ENCODE results near the gene AGAP1.
"Not testable (repeated sequence)": the region's sequence is repeated elsewhere in the genome, so short reads cannot be mapped to it uniquely, and the experiment has no call there.

The AGAP1 gene

DNA sequence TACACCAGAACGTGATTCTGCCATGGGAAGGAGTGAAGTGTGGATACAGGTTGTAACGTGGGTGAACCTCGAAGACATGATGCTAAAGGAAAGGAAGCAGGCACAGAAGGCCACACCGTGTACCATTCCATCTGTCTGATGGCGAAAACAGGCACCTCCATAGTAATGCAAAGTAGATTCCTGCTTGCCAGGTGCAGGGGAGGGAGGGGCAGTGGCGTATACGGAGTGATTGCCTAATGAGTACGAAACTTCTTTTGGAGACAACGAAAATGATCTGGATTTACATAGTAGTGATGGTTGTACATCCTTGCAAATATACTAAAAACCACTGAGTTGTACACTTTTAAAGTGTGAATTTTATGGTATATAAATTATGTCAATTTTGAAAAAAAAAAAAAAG lies 567.7 kb downstream of the AGAP1 start:
- TF ChIP-seq, protein P1, sequence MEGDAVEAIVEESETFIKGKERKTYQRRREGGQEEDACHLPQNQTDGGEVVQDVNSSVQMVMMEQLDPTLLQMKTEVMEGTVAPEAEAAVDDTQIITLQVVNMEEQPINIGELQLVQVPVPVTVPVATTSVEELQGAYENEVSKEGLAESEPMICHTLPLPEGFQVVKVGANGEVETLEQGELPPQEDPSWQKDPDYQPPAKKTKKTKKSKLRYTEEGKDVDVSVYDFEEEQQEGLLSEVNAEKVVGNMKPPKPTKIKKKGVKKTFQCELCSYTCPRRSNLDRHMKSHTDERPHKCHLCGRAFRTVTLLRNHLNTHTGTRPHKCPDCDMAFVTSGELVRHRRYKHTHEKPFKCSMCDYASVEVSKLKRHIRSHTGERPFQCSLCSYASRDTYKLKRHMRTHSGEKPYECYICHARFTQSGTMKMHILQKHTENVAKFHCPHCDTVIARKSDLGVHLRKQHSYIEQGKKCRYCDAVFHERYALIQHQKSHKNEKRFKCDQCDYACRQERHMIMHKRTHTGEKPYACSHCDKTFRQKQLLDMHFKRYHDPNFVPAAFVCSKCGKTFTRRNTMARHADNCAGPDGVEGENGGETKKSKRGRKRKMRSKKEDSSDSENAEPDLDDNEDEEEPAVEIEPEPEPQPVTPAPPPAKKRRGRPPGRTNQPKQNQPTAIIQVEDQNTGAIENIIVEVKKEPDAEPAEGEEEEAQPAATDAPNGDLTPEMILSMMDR (IDR thresholded peaks at IDR 0.05; ENCODE audit: insufficient read depth, low read depth, low read length, missing control alignments) = no peak
- DNase-seq (ENCODE audit: low read depth) = no peak
- no peak overlapping the region for H3K4me3 ChIP-seq (ENCODE audit: low read depth, low read length)

DNA sequence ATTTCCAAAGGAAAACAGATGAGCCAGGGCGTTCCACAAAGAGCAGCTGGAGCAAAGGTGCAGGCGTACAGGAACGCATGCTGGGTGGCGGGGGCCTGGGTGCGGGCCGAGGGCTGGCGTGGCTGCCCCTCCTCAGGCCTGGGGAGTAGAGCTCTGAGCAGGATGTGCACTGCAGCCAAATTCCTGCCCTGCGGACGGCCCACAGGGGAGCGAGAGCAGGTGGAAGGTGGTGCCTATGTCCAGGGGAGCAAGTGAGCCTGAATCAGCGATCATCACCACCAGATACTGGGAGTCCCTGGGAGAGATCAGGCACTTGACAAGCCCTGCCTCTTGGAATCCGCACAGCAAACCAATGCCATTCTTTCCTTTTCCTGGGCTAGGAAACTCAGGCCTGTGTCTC lies 568.1 kb downstream of the AGAP1 start:
- TF ChIP-seq, protein P1 (IDR thresholded peaks at IDR 0.05; ENCODE audit: insufficient read depth, low read depth, low read length, missing control alignments) = no peak
- no peak overlapping the region for H3K4me3 ChIP-seq (ENCODE audit: low read depth, low read length)
- DNase-seq (ENCODE audit: low read depth) = no peak

DNA sequence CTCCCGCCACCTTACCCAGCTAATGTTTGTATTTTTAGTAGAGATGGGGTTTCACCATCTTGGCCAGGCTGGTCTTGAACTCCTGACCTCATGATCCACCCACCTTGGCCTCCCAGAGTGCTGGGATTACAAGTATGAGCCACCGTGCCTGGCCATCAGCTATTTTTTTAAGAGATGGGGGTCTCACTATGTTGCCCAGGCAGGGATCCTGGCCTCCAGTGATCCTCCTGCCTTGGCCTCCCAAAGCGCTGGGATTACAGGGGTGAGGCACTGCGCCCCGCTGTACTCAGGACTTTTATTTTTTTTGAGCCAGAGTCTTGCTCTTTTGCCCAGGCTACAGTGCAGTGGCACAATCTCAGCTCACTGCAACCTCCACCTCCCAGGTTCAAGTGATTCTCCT lies 569.0 kb downstream of the AGAP1 start:
- H3K4me3 ChIP-seq (ENCODE audit: low read depth, low read length); DNase-seq (ENCODE audit: low read depth): not testable (repeated sequence)

DNA sequence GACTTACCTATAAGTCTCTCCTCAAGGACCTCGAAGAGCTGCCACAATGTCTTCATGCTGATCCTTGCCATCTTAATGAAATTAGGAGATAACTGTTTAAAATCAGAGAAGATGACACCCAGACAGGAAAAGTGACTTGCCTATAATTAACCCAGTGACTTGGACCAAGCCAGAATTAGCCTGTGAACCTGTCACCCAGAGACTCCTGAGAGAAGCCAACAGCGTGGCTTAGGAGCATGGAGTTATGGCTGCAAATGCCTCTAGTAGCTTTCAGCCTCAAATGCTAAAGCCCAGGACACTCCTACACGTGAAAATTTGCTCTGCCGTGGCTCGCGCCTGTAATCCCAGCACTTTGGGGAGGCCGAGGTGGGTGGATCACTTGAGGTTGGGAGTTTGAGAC lies 570.2 kb downstream of the AGAP1 start:
- TF ChIP-seq, protein P1 (IDR thresholded peaks at IDR 0.05; ENCODE audit: insufficient read depth, low read depth, low read length, missing control alignments) = no peak
- no peak overlapping the region for H3K4me3 ChIP-seq (ENCODE audit: low read depth, low read length)
- DNase-seq (ENCODE audit: low read depth) = no peak

DNA sequence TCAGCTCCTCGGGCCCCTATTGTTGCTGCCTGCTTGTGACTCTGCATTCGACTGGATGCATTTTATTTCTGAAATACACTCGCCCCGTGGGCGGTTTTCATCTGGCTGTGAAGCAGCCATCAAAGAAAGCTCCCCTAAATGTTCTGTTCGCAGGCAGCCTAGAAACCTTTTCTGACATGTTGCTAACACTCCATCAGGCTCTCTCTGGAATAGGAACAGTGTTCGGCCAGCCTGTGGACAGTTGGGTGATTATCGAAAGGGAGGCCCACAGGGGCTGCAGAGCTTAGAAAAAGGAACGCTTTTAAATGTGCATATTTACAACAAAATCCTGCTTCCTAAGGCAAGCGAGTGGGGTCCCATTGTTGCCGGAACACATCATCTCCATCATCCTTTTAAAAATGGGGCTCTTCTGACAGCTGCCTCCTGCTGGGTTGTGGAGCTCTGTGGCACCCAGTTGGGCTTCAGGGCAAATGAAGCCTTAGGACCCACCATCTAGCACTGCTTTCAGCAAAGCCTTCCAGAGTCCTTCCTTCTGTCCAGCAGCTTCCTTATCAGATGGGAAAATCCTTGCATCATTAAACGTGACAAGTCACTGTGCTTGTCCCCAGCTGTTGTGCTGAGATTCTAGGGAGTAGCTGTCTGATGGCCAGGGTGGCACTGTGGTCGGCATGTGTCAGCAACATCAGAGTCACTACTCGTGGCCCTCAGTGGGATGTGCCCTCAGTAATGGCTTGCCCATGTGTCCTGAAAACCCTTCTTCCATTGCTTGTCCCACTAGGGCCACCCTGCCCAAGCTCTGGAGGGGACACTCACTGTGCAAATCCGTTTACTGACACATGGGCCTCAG lies 571.7 kb downstream of the AGAP1 start:
- no peak for DNase-seq (ENCODE audit: low read depth)
- TF ChIP-seq, protein P1 (IDR thresholded peaks at IDR 0.05; ENCODE audit: insufficient read depth, low read depth, low read length, missing control alignments) = no peak
- no peak overlapping the region for H3K4me3 ChIP-seq (ENCODE audit: low read depth, low read length)

DNA sequence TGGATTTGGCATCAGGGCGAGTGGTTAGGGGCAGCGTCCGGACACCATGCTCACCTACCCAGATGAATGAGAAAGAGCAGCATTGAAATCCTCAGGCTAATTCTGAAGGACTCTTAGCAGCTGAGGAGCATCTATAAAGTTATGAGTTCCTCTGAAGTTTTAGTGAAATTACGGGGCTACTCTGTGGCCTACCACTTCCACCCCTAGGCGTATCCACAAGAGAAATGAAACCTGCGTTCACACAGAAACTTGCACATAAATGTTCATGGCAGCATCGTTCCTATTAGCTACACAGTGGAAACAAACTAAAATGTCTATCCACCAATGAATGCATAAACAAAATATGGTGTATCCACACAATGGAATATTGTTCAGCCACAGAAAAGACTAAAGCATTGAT lies 576.4 kb downstream of the AGAP1 start:
- H3K4me3 ChIP-seq (ENCODE audit: low read depth, low read length) = no peak overlapping the region
- TF ChIP-seq, protein P1 (IDR thresholded peaks at IDR 0.05; ENCODE audit: insufficient read depth, low read depth, low read length, missing control alignments) = no peak
- DNase-seq (ENCODE audit: low read depth) = no peak

DNA sequence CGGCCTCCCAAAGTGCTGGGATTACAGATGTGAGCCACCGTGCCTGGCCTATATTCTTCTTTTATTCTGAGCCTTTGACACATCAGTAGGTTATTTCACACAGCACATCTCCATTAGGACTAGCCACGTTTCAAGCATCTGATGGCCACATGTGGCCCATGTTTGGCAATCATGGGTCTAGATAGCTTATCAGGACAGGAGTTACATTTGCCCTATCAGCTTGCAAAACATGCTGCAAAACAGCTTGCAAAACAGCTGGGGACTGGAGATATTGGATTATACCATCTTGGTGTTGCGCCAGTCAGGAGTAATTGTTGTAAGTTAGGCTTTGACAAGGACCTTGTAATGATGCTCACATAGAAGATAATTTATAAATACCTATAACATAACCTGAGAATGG lies 579.4 kb downstream of the AGAP1 start:
- H3K4me3 ChIP-seq (ENCODE audit: low read depth, low read length) = no peak overlapping the region
- TF ChIP-seq, protein P1 (IDR thresholded peaks at IDR 0.05; ENCODE audit: insufficient read depth, low read depth, low read length, missing control alignments) = no peak
- DNase-seq (ENCODE audit: low read depth) = no peak

Data from GM12865 (cell line).